ENCODE data around the gene NXPE2. TPM values are rescaled to one million over a fixed set of nuclear protein-coding genes. Genes with fewer than 3 reads are reported as not detected.

The NXPE2 gene
- total and polyA plus RNA-seq, 4 donors = 0.02 to 0.34 (median 0.15) TPM; not detected in 1

GRCh38 chr11:114684636-114685035 is 6.3 kb downstream of the NXPE2 start:
- DNase-seq (no peak), ATAC-seq (ENCODE audit: insufficient read depth, low FRiP score) (no peak)
- no peaks in the 10 kb centered on the region for H3K4me1 ChIP-seq (ENCODE audit: control insufficient read depth in 5 of 5, insufficient read depth in 5 of 5, low read length in 5 of 5)
- TF ChIP-seq CTCF (IDR thresholded peaks at IDR 0.05; ENCODE audit: control extremely low read depth, extremely low read depth) = no peak
- peaks cover 0 to 2% (median 0%) of the 10 kb centered on the region in 4 donors for H3K9me3 ChIP-seq (ENCODE audit: control insufficient read depth in 4 of 4, insufficient read depth in 3 of 4, low read length in 3 of 4)
- no peaks in the 10 kb centered on the region for H3K36me3 ChIP-seq (ENCODE audit: control insufficient read depth in 4 of 4, insufficient read depth in 4 of 4, low read length in 4 of 4)
- H3K27me3 ChIP-seq (ENCODE audit: control insufficient read depth in 3 of 3, insufficient read depth in 3 of 3, low read length in 2 of 3) = no peaks in the 10 kb centered on the region
- H3K27ac ChIP-seq (ENCODE audit: low read depth in 1 of 2, low read length in 1 of 2) = no peak overlapping the region
- H3K9ac ChIP-seq (ENCODE audit: insufficient read depth in 1 of 2, low read length in 2 of 2) = no peak overlapping the region
- H3K4me3 ChIP-seq = no peak overlapping the region

GRCh38 chr11:114685097-114685496 is 6.8 kb downstream of the NXPE2 start:
- no peak overlapping the region for H3K9ac ChIP-seq (ENCODE audit: insufficient read depth in 1 of 2, low read length in 2 of 2)
- no peak for TF ChIP-seq CTCF (IDR thresholded peaks at IDR 0.05; ENCODE audit: control extremely low read depth, extremely low read depth)
- no peaks in the 10 kb centered on the region for H3K4me1 ChIP-seq (ENCODE audit: control insufficient read depth in 5 of 5, insufficient read depth in 5 of 5, low read length in 5 of 5)
- H3K4me3 ChIP-seq = no peak overlapping the region
- H3K36me3 ChIP-seq (ENCODE audit: control insufficient read depth in 4 of 4, insufficient read depth in 4 of 4, low read length in 4 of 4) = no peaks in the 10 kb centered on the region
- 90 to 97% methylated on average over 1 of the region's 1 CpG for WGBS, 2 donors
- no peak for ATAC-seq (ENCODE audit: insufficient read depth, low FRiP score)
- no peak for DNase-seq
- H3K27ac ChIP-seq (ENCODE audit: low read depth in 1 of 2, low read length in 1 of 2) = no peak overlapping the region
- H3K9me3 ChIP-seq (ENCODE audit: control insufficient read depth in 4 of 4, insufficient read depth in 3 of 4, low read length in 3 of 4) = peaks cover 0 to 2% (median 0%) of the 10 kb centered on the region in 4 donors
- H3K27me3 ChIP-seq (ENCODE audit: control insufficient read depth in 3 of 3, insufficient read depth in 3 of 3, low read length in 2 of 3) = no peaks in the 10 kb centered on the region

- H3K4me3 ChIP-seq = no peak overlapping the region
- no peaks in the 10 kb centered on the region for H3K9me3 ChIP-seq (ENCODE audit: control insufficient read depth in 4 of 4, insufficient read depth in 3 of 4, low read length in 3 of 4)
- no peak for TF ChIP-seq CTCF (IDR thresholded peaks at IDR 0.05; ENCODE audit: control extremely low read depth, extremely low read depth)
- no peak overlapping the region for H3K27ac ChIP-seq (ENCODE audit: low read depth in 1 of 2, low read length in 1 of 2)
- ATAC-seq (ENCODE audit: insufficient read depth, low FRiP score) (no peak), DNase-seq (no peak)
- no peak overlapping the region for H3K9ac ChIP-seq (ENCODE audit: insufficient read depth in 1 of 2, low read length in 2 of 2)
- WGBS, 2 donors = 43 to 62% methylated on average over 4 of the region's 4 CpGs
- H3K27me3 ChIP-seq (ENCODE audit: control insufficient read depth in 3 of 3, insufficient read depth in 3 of 3, low read length in 2 of 3) = no peaks in the 10 kb centered on the region
- H3K36me3 ChIP-seq (ENCODE audit: control insufficient read depth in 4 of 4, insufficient read depth in 4 of 4, low read length in 4 of 4) = no peaks in the 10 kb centered on the region
- H3K4me1 ChIP-seq (ENCODE audit: control insufficient read depth in 5 of 5, insufficient read depth in 5 of 5, low read length in 5 of 5) = no peaks in the 10 kb centered on the region
These were observed 27.1 kb downstream of the NXPE2 start for GRCh38 chr11:114705280-114706024.

- DNase-seq (no peak), ATAC-seq (ENCODE audit: insufficient read depth, low FRiP score) (no peak)
- H3K27ac ChIP-seq (ENCODE audit: low read depth in 1 of 2, low read length in 1 of 2) = no peak overlapping the region
- no peaks in the 10 kb centered on the region for H3K4me1 ChIP-seq (ENCODE audit: control insufficient read depth in 5 of 5, insufficient read depth in 5 of 5, low read length in 5 of 5)
- peaks cover 0 to 5% (median 0%) of the 10 kb centered on the region in 4 donors for H3K9me3 ChIP-seq (ENCODE audit: control insufficient read depth in 4 of 4, insufficient read depth in 3 of 4, low read length in 3 of 4)
- H3K9ac ChIP-seq (ENCODE audit: insufficient read depth in 1 of 2, low read length in 2 of 2) = no peak overlapping the region
- H3K36me3 ChIP-seq (ENCODE audit: control insufficient read depth in 4 of 4, insufficient read depth in 4 of 4, low read length in 4 of 4) = no peaks in the 10 kb centered on the region
- WGBS, 2 donors = 94 to 97% methylated on average over 1 of the region's 1 CpG
- H3K4me3 ChIP-seq = no peak overlapping the region
- no peaks in the 10 kb centered on the region for H3K27me3 ChIP-seq (ENCODE audit: control insufficient read depth in 3 of 3, insufficient read depth in 3 of 3, low read length in 2 of 3)
- TF ChIP-seq CTCF (IDR thresholded peaks at IDR 0.05; ENCODE audit: control extremely low read depth, extremely low read depth) = no peak
These were observed 31.6 kb downstream of the NXPE2 start for GRCh38 chr11:114709960-114710359.
